Breast epithelium (tissue), 4 donors: ENCODE results near the gene DAB2IP. TPM values are rescaled to one million over a fixed set of nuclear protein-coding genes. Genes with fewer than 3 reads are reported as not detected.
A peak's percentile ranks its signal among the peaks of the same experiment; 100 is the strongest.

Source experiments
- DNase-seq, 2 donors: peaks; one replicate each; pipeline ENCODE4 v3.0.0-alpha.2; 2019; ENCODE audit warnings: low spot score in 2 of 2
- H3K27ac ChIP-seq, 2 donors: fragments of 200-600 bp; sonication (generic) in 1 of 2; one replicate each; pipeline ENCODE4 v1.5.1; 2016 to 2019; ENCODE audit warnings: mild to moderate bottlenecking in 1 of 2
- H3K27me3 ChIP-seq, 2 donors: fragments of 200-600 bp; sonication (generic) in 1 of 2; one replicate each; pipeline versions ENCODE4 v1.5.1 to v1.6.0; 2017 to 2019; ENCODE audit warnings: control low read depth in 1 of 2, mild to moderate bottlenecking in 1 of 2
- H3K36me3 ChIP-seq: fragments of 200-600 bp; one replicate; pipeline ENCODE4 v1.5.1; 2019
- H3K4me1 ChIP-seq, 2 donors: fragments of 200-600 bp; sonication (generic); one replicate each; pipeline ENCODE4 v1.5.1; 2016 to 2019; ENCODE audit warnings: control low read depth in 1 of 2
- H3K4me3 ChIP-seq, 3 donors: fragments of 200-600 bp; sonication (generic); 1 replicate in 2 of 3; 2 replicates in 1 of 3; pipeline ENCODE4 v1.5.1; 2016 to 2019; ENCODE audit warnings: mild to moderate bottlenecking in 3 of 3, moderate library complexity in 2 of 3
- H3K9me3 ChIP-seq, 2 donors: fragments of 200-600 bp; sonication (generic) in 1 of 2; one replicate each; pipeline ENCODE4 v1.5.1; 2016 to 2019; ENCODE audit warnings: control low read depth in 1 of 2
- POLR2A ChIP-seq: fragments of 450-650 bp; IDR thresholded peaks from one replicate; pipeline ENCODE4 v1.6.1; 2016; ENCODE audit warnings: antibody characterized with exemption, mild to moderate bottlenecking, moderate library complexity
- POLR2AphosphoS5 ChIP-seq, 3 donors: sonication (generic); formaldehyde crosslinking; IDR thresholded peaks; one replicate each; pipeline ENCODE4 v1.6.1; 2017; ENCODE audit warnings: antibody characterized with exemption in 3 of 3
- intact Hi-C: fragments of 100-400 bp; cut with DNase I; formaldehyde crosslinking; loops from one replicate; pipeline ENCODE4 v1.15.1; 2023; ENCODE audit warnings: low total_unique reads
- total RNA-seq, 3 donors: library from RNA; depleted of rRNA; stranded (reverse); fragments of >200 nt; gene quantifications; one replicate each; pipeline ENCODE4 v1.1.0, GENCODE V29; 2016
- TF ChIP-seq, protein P1 (sequence below), 3 donors: fragments of 450-650 bp; IDR thresholded peaks; one replicate each; pipeline ENCODE4 v1.5.1; 2016 to 2017; ENCODE audit warnings: antibody characterized with exemption in 3 of 3, mild to moderate bottlenecking in 3 of 3, moderate library complexity in 3 of 3

DAB2IP gene
- total RNA-seq, 3 donors from 2014 or later: 16.0 to 56.0 (median 55.8) TPM

GRCh38 chr9:121812159-121812735, 160.8 kb downstream of the DAB2IP start:
- H3K36me3 ChIP-seq: no peaks in the 10 kb centered on the region
- intact Hi-C loops: no loop called here
- no peak overlapping the region for H3K4me3 ChIP-seq
- no peaks in the 10 kb centered on the region for H3K9me3 ChIP-seq
- no peak overlapping the region for H3K27ac ChIP-seq
- DNase-seq: no peak
- no peaks in the 10 kb centered on the region for H3K27me3 ChIP-seq
- H3K4me1 ChIP-seq: no peaks in the 10 kb centered on the region
- TF ChIP-seq POLR2A: no peak
- TF ChIP-seq, protein P1, sequence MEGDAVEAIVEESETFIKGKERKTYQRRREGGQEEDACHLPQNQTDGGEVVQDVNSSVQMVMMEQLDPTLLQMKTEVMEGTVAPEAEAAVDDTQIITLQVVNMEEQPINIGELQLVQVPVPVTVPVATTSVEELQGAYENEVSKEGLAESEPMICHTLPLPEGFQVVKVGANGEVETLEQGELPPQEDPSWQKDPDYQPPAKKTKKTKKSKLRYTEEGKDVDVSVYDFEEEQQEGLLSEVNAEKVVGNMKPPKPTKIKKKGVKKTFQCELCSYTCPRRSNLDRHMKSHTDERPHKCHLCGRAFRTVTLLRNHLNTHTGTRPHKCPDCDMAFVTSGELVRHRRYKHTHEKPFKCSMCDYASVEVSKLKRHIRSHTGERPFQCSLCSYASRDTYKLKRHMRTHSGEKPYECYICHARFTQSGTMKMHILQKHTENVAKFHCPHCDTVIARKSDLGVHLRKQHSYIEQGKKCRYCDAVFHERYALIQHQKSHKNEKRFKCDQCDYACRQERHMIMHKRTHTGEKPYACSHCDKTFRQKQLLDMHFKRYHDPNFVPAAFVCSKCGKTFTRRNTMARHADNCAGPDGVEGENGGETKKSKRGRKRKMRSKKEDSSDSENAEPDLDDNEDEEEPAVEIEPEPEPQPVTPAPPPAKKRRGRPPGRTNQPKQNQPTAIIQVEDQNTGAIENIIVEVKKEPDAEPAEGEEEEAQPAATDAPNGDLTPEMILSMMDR (IDR thresholded peaks at IDR 0.05): no peak
- TF ChIP-seq POLR2AphosphoS5 (IDR thresholded peaks at IDR 0.05): no peak

GRCh38 chr9:121813519-121814210, 162.2 kb downstream of the DAB2IP start:
- no peak overlapping the region for H3K27ac ChIP-seq
- TF ChIP-seq POLR2AphosphoS5 (IDR thresholded peaks at IDR 0.05) (no peak), POLR2A (no peak)
- TF ChIP-seq, protein P1 (IDR thresholded peaks at IDR 0.05): no peak
- no peaks in the 10 kb centered on the region for H3K4me1 ChIP-seq
- no peak overlapping the region for H3K4me3 ChIP-seq
- intact Hi-C loops: no loop called here
- no peaks in the 10 kb centered on the region for H3K9me3 ChIP-seq
- DNase-seq: no peak
- no peaks in the 10 kb centered on the region for H3K36me3 ChIP-seq
- no peaks in the 10 kb centered on the region for H3K27me3 ChIP-seq

- Histone ChIP-seq H3K36me3 (no peaks in the 10 kb centered on the region), H3K9me3 (no peaks in the 10 kb centered on the region), H3K4me1 (no peaks in the 10 kb centered on the region), H3K4me3 (no peak overlapping the region), H3K27me3 (no peaks in the 10 kb centered on the region), H3K27ac (no peak overlapping the region)
- no peak for DNase-seq
- intact Hi-C loops: no loop called here
- TF ChIP-seq POLR2AphosphoS5 (IDR thresholded peaks at IDR 0.05) (no peak), POLR2A (no peak)
- TF ChIP-seq, protein P1 (IDR thresholded peaks at IDR 0.05): no peak
Measured at GRCh38 chr9:121814594-121814993, 163.2 kb downstream of the DAB2IP start.

GRCh38 chr9:121815084-121815483, 163.7 kb downstream of the DAB2IP start:
- Histone ChIP-seq H3K4me1 (no peaks in the 10 kb centered on the region), H3K36me3 (no peaks in the 10 kb centered on the region), H3K27me3 (no peaks in the 10 kb centered on the region), H3K9me3 (no peaks in the 10 kb centered on the region), H3K4me3 (no peak overlapping the region), H3K27ac (no peak overlapping the region)
- intact Hi-C loops: no loop called here
- TF ChIP-seq POLR2A (no peak), POLR2AphosphoS5 (IDR thresholded peaks at IDR 0.05) (no peak)
- TF ChIP-seq, protein P1 (IDR thresholded peaks at IDR 0.05): no peak
- DNase-seq: peak in 1 of 2 donors; percentile 17
